Measurements from ENCODE around the gene HSP90AB1. TPM values are rescaled to one million over a fixed set of nuclear protein-coding genes. Genes with fewer than 3 reads are reported as not detected.

The HSP90AB1 gene
- 573 and 928 TPM in 2 replicates for total RNA-seq

DNA sequence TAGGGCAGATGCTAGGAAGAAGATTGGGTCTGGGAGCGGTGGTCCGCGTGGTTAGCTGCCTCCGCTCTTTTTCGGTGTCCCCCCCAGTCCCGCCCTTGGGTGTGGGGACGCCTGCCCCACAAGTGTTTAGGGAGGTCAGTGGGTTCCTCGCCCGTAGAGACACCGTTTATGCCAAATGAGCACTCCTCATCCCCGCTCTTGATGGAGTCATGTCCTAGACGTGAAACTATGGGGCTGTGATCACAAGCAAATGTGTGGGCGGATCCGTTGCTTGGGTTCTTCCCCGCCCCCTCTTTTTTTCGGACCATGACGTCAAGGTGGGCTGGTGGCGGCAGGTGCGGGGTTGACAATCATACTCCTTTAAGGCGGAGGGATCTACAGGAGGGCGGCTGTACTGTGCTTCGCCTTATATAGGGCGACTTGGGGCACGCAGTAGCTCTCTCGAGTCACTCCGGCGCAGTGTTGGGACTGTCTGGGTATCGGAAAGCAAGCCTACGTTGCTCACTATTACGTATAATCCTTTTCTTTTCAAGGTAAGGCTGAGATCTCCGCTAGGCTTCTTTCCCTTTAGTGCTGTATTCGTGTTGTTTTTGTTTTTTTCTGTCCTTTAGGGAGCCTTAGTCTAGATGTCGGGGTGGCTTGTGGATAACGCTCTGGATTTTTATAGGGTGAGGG is at the start of gene HSP90AB1:
Gene HSP90AB1 (plus strand): TSS at position 439 of the 675 bp plus-strand sequence. CDS start 1,529 bp downstream, outside the sequence.
- no peak for TF ChIP-seq CTCF (IDR thresholded peaks at IDR 0.05; ENCODE audit: insufficient read depth, low read depth, low read length)
- peak; percentile 99 for DNase-seq (ENCODE audit: low read depth)

GRCh38 chr6:44198684-44199083 is 48.2 kb upstream of the HSP90AB1 start:
- TF ChIP-seq CTCF (IDR thresholded peaks at IDR 0.05; ENCODE audit: insufficient read depth, low read depth, low read length), result no peak
- no peak overlapping the region for H3K4me3 ChIP-seq (ENCODE audit: low read depth, low read length)
- DNase-seq (ENCODE audit: low read depth), result no peak

More for the DNA sequence above, at the start of gene HSP90AB1:
- H3K4me3 ChIP-seq (ENCODE audit: low read depth, low read length), result peak within 1 kb of the TSS; percentile 100

GRCh38 chr6:44199883-44200282 is 47.0 kb upstream of the HSP90AB1 start:
- H3K4me3 ChIP-seq (ENCODE audit: low read depth, low read length), result no peak overlapping the region
- TF ChIP-seq CTCF (IDR thresholded peaks at IDR 0.05; ENCODE audit: insufficient read depth, low read depth, low read length), result no peak
- no peak for DNase-seq (ENCODE audit: low read depth)

DNA sequence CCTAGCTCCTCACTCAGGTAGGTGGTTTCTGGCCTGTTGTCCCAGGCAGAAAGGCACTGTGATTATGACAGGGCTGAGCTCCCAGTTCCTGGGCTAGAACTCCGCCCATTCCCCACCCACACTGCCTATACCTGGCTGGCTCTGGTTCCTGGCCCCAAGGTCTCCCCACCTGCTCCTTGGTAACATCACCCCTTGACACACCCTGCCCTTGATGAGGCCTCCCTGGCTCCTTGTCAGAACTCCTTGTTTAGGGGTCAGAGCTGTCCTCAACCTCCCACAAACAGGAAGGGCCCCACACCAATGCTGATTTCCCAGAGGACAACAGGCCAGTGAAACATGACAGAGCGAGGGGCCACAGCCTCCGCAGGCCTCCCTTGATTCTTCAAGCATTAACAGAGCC is 45.7 kb upstream of the HSP90AB1 start:
- no peak overlapping the region for H3K4me3 ChIP-seq (ENCODE audit: low read depth, low read length)
- no peak for TF ChIP-seq CTCF (IDR thresholded peaks at IDR 0.05; ENCODE audit: insufficient read depth, low read depth, low read length)
- DNase-seq (ENCODE audit: low read depth), result no peak

DNA sequence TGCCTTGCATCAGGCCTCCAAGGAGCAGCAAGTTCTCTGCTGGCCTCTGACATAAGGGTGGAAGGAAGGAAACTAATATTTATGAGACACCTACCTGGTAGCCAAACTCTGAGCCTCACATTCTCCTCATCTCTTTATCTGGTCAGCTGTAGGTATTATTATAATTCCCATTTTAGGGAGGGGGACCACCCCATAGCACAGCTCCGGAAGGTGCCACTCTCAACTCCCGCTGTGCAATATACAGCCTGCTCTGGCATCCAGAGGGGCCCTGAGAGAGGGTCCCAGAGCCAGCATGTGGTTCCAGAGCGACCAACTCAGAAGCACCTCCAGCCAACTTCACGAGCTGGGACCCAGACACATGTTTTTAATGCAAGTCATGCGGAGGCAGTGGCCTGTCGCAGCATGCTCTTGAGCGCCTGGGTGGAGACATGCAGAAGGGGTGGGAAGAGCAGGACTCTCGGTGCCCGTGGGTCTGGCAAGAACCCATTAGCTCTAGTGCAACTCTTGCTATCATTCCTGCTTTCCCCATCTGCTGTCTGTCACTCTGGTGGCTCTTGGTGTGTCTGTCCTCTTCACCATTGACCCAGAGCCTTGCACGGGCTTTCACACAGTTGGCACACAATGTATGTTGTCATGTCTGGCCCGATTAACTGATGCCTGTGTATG is 45.1 kb upstream of the HSP90AB1 start:
- no peak for TF ChIP-seq CTCF (IDR thresholded peaks at IDR 0.05; ENCODE audit: insufficient read depth, low read depth, low read length)
- DNase-seq (ENCODE audit: low read depth), result no peak
- no peak overlapping the region for H3K4me3 ChIP-seq (ENCODE audit: low read depth, low read length)

DNA sequence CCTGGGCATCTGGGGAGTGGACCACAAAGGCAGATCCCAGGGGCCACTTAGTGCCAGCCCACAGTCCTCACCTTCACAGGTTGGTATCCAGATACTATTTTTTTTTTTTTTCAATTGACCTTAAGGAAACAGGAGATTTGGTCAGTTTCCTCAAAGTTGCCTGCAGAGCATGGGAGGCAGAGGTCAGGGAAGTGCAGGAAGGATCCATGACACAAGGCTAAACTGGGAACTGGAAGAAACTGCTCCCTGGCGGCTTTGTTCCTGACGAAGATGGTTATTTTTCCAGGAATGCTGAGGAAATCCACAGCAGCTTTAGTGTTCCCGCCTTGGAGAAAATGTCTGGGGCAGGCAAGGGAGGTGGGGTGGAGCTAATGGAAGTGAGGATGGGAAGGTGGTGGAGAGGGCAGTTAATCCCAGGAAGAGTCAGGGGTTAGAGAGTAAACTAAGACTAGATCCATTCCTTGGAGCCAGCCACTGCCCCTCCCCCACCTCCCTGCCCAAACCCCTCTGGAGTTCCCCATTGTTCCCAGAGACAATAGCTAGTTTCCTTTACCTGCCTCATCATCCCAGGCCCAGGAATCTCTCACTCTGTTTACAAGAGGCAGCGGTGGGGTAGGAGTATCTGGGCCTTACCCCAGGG is 44.4 kb upstream of the HSP90AB1 start:
- no peak overlapping the region for H3K4me3 ChIP-seq (ENCODE audit: low read depth, low read length)
- DNase-seq (ENCODE audit: low read depth), result no peak
- no peak for TF ChIP-seq CTCF (IDR thresholded peaks at IDR 0.05; ENCODE audit: insufficient read depth, low read depth, low read length)
